MV-4-11 (cell line): ENCODE results near the gene PIK3C2G.

Source experiments
- DNase-seq: peaks from one replicate; lab custom pipeline; 2025; lab: John Stamatoyannopoulos, UW

PIK3C2G gene

GRCh38 chr12:18562531-18562930, 301.2 kb downstream of the PIK3C2G start:
- DNase-seq = no peak

- no peak for DNase-seq
Measured at GRCh38 chr12:18564306-18564705, 303.0 kb downstream of the PIK3C2G start.

- DNase-seq = no peak
Measured at GRCh38 chr12:18567787-18568186, 306.5 kb downstream of the PIK3C2G start.

DNA sequence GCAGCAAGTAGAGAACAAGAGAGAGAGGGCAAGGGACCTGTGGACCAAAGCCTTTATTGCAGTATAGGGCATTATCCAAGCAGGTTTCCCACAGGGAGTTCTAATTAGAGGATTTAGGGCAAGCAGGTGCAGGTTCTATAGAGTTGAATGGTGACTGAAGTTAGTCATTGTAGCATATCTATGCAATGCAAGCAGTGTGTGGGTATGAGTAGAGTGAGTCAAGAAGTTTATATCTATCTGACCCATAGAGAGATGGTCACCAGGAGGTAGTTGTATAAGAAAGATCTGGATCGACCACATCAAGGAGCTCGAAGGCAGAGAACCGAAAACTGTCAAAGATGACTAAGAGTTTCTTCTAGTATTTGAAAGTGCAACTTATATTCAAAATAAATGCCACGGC, 309.2 kb downstream of the PIK3C2G start:
- no peak for DNase-seq

DNA sequence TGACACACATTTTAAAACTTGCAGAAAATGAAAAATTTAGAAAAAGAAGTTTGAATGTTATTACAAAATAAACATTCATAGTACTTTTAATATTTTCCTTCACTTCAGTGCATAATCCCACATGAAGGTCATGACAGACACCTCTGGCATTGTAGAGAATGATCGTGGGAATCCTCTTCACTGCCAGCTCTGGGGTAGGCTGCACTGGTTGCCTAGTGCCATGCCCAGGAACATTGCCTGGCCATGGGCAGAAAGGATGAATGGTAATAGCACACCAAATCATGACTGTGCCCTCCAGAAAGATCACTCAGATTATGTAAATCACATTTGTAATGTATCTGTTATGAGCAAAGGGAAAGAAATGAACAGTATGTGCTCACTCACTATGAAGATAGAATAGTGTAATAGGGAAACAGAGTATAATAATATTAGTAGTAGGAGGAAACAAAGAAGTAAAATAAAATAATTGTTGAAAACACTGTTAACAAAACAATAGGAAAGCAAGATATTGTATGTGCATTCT, 314.8 kb downstream of the PIK3C2G start:
- DNase-seq = no peak

DNA sequence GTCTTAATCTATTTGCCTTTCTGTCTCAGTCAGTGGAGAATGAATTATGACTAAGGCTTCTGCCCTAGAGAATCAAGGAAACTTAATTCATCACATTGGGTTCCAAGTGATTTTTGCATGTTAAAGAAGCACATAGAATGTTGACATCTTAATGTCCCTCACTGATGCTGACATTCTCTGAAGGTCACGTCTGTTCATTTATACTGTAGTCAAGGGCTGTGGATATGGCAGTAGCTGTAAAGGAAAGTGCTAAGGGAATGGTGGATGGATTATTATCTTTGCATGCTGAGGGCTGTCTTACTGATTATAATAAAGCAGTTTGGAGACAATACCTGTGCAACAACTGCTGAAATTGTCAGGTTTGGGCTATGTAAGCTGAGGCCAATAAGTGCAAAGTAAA, 315.3 kb downstream of the PIK3C2G start:
- no peak for DNase-seq

GRCh38 chr12:18578191-18578590, 316.9 kb downstream of the PIK3C2G start:
- DNase-seq = no peak

GRCh38 chr12:18580291-18580690, 319.0 kb downstream of the PIK3C2G start:
- DNase-seq = no peak

GRCh38 chr12:18580706-18581105, 319.4 kb downstream of the PIK3C2G start:
- no peak for DNase-seq

- no peak for DNase-seq
Measured at GRCh38 chr12:18581232-18581962, 320.1 kb downstream of the PIK3C2G start.

DNA sequence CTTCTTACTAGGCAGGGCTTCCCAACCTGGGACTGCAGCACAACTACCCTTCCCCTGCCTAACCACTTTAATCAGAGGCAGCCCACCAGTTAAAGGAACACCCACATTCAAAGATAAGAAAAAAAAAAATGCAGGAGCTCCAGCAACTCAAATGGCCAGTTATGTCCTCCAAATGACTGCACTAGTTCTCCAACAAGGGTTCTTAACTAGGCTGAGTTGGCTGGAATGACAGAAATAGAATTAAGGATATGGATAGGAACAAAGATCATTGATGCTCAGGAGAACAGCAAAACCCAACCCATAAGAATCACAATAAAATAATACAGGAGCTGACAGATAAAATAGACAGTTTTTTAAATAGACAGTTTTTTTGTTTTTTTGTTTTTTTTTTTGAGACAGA, 322.3 kb downstream of the PIK3C2G start:
- DNase-seq = no peak

DNA sequence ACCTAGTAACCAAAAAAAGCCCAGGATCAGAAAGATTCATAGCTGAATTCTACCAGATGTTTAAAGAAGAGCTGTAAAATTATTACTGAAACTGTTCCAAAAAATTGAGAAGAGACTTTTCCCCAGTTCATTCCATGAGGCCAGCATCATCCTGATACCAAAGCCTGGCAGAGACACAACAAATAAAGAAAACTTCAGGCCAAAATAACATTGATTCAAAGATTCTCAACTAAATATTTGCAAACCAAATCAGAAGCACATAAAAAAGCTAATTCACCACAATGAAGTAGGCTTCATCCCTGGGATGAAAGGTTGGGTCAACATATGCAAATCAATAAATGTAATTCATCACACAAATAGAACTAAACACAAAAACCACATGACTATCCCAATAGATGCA, 325.3 kb downstream of the PIK3C2G start:
- DNase-seq = no peak

GRCh38 chr12:18589316-18589715, 328.0 kb downstream of the PIK3C2G start:
- DNase-seq = no peak

GRCh38 chr12:18591473-18591872, 330.2 kb downstream of the PIK3C2G start:
- no peak for DNase-seq

- DNase-seq = no peak
Measured at GRCh38 chr12:18595412-18595811, 334.1 kb downstream of the PIK3C2G start.

DNA sequence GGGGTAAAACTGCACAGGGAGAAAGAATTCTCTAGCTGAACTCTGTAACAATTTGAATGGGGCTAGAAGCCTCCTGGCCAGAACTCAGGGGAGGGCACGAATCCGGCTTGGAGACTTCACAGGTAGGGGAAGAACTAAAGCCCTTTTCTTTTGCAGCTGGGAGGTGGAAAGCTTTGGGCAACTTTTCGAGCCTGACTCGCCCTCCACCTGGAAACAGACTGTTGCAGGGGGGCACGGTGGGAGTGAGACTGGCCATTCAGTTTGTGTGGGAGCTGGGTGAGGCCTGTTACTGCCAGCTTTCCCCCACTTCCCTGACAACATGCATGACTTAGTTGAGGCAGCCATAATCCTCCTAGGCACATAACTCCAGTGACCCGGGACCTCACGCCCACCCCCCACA, 340.6 kb downstream of the PIK3C2G start:
- no peak for DNase-seq

DNA sequence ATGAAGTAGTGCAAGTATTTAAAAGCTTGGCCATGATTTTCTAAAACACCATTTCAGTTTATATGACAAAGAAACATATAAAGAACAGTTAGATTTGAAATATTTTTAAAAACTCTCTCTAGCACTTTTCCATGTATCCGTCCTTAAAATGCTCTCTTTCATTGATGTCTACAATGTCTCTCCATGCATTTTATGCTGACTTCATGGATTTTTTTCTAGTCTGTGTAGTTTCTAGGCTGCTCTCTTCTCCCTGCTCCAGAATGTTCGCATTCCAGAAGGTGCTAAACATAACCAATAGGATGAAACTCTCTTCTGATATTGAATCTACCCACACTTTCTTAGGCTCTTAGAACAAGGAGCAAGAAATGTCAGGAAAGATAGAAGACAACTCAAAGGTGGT, 351.7 kb downstream of the PIK3C2G start:
- DNase-seq = no peak

- no peak for DNase-seq
Measured at GRCh38 chr12:18620986-18621385, 359.7 kb downstream of the PIK3C2G start.

DNA sequence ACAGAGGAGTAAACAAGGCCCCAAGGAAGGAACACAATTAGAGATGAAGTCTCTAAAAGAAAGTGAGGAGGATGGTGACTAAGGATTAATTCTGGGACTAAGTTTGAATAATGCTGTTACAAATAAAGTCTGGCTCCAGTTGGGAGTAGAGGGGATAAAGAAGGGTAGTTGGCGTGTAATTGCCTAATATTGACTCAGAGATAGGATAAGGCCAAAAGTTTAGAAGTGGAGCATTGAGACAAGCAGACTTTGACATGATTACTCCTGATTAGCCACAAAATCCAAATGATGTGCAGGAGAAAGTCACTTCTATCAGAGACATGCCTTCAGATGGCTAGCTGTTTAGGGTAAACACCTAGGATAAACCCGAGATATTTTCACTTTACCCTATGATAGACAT, 368.1 kb downstream of the PIK3C2G start:
- no peak for DNase-seq

DNA sequence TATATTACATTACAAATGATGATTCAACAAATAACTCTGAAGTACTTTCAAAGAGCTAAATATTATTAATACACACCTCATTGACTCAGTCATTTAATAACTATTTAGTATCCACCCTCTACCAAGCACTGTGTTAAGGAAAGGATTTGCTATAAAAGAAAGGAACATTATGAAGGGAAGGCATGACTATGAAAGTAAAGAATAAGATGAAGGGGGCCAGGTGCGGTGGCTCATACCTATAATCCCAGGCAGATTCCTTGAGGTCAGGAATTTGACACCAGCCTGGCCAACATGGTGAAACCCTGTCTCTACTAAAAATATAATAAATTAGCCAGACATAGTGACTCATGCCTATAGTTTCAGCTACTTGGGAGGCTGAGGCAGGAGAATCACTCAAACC, 368.6 kb downstream of the PIK3C2G start:
- DNase-seq = no peak

DNA sequence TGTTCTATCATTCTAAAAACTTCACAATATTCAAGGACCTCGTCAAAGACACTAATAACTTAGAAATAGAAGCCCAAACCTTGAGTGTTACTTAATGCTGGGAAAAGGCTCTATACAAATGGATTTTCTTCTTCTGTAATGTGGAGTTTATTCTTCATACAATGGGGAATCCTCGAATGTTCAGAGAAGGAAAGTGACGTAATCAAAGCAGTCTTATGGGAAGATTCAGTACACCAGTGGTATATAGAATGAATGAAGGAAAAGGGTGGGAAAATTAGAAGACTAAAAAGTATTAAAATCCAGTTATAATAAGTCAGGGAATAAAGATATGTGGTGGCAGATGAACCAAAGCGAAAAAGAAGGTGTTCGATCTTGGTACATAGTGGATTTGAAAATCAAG, 370.0 kb downstream of the PIK3C2G start:
- no peak for DNase-seq

DNA sequence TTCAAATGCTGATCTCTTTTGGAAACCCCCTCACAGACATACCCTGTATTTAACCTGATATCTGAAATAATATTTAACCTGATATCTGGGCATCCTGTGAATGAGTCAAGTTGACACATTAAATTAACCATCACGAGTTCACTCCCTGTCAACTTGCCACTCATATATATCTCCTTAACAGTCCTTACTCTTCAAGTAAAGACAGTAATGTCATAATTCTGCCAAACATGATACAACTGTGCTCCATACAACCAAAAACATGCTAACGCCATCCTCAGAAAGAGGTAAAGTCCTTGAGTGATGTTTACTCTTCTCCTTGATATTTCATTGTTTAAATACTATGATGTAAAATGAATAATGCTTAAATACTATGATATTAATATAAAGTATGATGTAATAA, 371.5 kb downstream of the PIK3C2G start:
- no peak for DNase-seq

DNA sequence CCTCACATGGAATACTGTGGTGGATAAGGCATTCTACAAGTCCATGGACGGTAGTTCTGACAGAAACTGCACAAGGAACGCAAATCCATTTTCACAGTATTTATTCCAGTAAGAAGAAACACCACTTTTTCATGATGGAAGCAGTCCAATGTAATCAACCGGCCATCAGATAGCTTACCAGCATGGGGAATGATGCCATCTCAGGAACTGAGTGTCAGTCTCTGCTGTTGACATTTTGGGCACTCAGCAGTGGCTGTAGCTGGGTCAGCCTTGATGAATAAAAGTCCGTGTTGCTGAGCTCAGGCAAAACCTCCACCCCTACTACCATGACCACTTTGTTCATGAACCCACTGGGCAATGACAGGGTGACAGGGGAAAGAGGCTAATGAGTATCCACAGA, 373.1 kb downstream of the PIK3C2G start:
- no peak for DNase-seq

DNA sequence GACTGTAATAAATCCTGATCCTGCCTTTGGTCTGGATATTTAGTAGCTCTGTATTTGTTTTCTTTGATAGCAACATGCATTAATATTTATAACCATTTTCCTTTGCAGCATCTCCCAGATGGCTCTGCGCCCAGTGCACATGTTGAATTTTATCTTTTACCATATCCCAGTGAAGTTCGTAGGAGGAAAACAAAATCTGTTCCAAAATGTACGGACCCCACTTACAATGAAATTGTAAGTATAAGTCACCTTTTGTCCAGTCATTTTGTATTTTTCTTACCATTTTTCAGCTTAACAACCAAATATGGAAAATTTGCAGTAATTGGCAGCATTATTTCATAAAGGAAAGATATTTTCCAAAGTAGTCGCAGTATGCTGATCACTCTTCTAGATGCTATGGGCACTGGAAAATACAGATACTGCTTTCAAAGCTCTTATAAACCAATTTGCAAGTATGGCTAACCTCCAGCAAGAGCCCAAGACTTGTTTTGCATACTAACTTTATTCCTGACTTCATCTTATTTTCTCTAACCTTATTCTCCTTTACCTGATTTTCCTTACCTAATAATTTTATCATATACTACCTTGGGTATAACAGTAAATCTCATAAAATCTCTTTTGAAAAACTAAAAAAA, 379.1 kb downstream of the PIK3C2G start:
- no peak for DNase-seq
